Subcutaneous adipose tissue (tissue), 4 donors: ENCODE data around the gene DCD. TPM values are rescaled to one million over a fixed set of nuclear protein-coding genes. Genes with fewer than 3 reads are reported as not detected.

Source experiments
- total RNA-seq, 4 donors: library from RNA; depleted of rRNA; stranded (reverse); fragments of >200 nt; gene quantifications; one replicate each; pipeline ENCODE4 v1.1.0, GENCODE V29; 2016
- TF ChIP-seq, protein P1 (sequence below): fragments of 450-650 bp; IDR thresholded peaks from one replicate; pipeline ENCODE4 v1.5.1; 2016; ENCODE audit warnings: low read depth, mild to moderate bottlenecking, control low read depth, antibody characterized with exemption, moderate library complexity

The DCD gene
- total RNA-seq, 4 donors from 2014 or later = not detected

DNA sequence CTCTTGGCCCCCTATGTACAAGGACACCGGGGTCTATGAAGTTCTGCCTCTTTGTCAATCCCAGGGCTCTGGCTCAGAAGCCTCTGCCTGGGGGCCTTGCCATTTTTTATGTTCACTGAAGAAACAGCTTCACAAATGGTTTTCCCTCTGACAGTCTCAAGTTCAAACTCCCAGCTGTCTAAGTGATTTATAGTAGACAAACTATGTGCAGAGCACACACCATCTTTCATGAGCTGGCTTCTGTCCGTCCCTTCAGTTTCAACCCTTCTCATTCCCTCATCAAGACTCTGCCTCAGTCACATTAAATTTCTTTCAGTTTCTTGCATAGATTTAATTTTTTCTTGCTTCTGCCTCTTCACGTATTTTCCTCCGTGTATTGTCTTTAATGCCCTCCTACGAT, 2.7 kb upstream of the DCD start:
- TF ChIP-seq, protein P1, sequence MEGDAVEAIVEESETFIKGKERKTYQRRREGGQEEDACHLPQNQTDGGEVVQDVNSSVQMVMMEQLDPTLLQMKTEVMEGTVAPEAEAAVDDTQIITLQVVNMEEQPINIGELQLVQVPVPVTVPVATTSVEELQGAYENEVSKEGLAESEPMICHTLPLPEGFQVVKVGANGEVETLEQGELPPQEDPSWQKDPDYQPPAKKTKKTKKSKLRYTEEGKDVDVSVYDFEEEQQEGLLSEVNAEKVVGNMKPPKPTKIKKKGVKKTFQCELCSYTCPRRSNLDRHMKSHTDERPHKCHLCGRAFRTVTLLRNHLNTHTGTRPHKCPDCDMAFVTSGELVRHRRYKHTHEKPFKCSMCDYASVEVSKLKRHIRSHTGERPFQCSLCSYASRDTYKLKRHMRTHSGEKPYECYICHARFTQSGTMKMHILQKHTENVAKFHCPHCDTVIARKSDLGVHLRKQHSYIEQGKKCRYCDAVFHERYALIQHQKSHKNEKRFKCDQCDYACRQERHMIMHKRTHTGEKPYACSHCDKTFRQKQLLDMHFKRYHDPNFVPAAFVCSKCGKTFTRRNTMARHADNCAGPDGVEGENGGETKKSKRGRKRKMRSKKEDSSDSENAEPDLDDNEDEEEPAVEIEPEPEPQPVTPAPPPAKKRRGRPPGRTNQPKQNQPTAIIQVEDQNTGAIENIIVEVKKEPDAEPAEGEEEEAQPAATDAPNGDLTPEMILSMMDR = no peak

DNA sequence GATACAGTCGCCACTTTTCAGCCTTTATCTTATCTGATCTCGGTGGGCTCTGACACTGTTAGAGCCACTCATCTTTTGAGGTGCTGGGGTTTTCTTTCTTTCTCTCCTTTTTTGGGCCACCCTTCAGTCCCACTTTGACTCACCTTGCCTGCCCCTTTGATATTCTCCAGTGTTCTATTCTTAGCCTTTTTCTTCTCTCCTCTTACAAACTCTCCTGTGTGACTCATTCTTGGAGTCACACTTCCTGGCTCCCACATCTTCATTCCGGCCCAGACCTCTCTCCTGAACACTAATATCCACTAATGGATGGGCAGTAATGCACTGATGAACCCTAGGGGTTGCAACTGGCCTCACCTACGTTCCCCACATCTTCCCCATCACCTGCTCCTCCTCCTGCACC, 2.2 kb upstream of the DCD start:
- TF ChIP-seq, protein P1 = no peak

DNA sequence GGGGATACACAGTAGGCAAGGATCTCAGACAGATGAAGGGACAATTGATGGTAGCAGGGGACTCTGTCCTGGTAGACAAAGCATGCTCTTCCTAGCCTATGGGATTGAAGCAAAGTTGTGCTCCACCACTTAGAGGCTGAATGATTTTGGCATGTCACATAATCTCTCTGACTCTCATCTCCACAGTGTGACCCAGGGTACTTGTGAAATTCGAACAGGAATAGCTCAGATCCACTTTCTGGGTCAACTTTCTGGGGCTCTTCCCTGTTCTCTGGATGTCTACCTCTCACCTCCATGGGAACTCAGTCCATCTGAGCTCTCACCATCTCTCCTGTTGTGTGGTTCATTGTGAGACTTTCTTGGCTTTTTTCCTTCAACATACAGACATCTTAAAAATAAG, 1.7 kb upstream of the DCD start:
- TF ChIP-seq, protein P1 = no peak

DNA sequence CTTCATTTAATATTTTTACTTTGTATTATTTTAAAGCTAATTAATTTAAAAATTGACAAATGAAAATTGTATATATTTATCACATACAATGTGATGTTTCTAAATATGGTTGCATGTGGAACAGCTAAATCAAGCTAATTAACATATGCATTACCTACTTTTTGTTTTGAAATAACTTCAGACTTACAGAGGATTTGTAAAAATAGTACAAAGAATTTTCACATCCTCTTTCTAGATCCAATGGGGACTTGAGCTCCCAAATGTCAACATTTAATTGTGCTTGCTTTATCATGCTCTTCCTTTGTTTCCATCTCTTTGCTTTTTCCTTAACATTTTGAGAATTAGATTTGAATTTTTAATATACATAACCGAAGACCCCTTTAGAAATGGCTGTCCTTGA, 6.6 kb downstream of the DCD start:
- TF ChIP-seq, protein P1 = no peak

DNA sequence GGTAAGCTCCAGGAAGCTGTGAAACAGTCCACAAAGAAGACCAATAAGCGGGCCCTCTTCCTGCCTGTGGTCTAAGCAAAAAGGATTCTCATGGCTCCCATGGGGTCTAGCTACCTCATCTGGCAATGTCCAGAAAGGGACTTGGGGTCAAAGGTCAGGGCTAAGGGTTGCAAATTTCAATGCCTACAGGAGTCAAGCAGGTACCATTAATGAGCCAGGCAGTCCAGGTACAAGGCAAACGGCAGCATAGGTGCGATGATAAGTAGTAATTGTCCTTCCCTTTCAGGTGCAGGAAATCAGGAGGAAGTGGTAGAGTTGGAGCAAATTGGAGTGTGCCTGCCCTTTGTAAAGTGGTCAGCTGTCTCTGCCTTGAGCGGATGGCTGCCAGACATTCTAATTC, 7.1 kb downstream of the DCD start:
- TF ChIP-seq, protein P1 = no peak

DNA sequence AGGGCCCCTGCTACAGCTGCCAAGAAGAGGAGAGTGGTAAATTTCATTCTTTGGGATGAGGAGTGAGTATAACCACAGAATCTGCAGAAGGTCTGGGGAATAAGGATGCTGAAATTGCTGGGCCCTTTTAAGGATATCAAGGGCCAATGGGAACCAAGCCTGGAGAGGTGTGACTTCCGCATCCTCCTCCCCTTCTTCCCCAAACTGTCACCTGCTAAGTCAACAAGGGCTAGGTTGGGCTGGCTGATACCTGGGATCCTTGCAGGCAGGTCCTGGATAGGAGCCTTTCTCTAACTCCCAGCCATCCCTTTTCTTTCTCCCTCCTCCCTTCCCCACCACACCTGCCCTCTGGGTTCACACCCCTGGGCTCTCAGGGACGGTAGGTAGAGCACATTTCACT, 13.4 kb downstream of the DCD start, which contains the start of gene LACRT:
TSS of gene LACRT (minus strand) at position 101 of the 400 bp plus-strand sequence. CDS start at position 47, 54 bp downstream.
- TF ChIP-seq, protein P1 = no peak

DNA sequence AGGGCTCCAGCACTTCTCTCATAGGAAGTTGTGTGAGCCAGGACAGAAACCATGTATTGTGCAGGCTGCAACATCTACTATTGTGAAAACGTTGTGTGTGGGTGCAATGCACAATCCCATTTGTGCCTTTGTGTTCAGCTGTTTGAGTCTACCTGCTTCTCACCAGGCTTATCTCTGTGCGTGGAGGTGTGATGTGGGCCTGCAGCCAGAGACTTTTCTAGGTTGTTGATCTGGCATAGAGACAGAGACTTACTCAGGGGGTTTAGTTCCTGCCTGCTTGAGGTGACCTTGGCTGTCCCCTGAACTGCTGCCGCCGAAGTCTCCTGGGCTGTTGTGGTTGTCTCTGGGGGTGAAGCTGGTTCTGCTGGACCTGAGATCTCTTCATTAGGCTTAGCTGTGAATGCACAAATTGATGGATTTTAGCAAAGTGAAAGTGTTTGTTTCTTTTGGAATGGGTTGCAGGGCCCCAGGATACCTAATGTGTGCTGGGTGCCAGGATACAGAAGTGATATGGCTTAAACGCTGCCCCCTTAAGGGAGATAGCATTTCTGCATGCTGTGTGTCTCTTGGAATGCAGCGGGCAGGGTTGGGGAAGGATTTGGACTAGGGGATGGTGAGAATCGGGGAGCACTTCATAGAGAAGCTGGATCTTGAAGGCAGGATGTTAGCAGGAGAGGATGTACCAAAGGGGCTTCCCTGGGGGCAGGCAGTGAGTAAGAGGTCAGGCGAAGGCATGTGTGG, 16.0 kb downstream of the DCD start:
- TF ChIP-seq, protein P1 = no peak
